Measurements from ENCODE around the gene CNOT3. TPM values are rescaled to one million over a fixed set of nuclear protein-coding genes. Genes with fewer than 3 reads are reported as not detected.

The CNOT3 gene
- total and polyA plus RNA-seq, 2 of the 13 experiments (the other 11 are each of a cell fraction or from before 2014, with no cell fraction given): 4.3 to 5.8 TPM

GRCh38 chr19:54105796-54106195 is 31.8 kb upstream of the CNOT3 start:
- H2AFZ ChIP-seq (ENCODE audit: low read length): no peak overlapping the region
- ChIA-PET POLR2A (no interaction called here), CTCF (ENCODE audit: low intra/inter-chr PET ratio, low total read pairs) (no interaction called here)
- in situ Hi-C loops (cut with HindIII; ENCODE audit: extremely low pct_ligation_motif_present, low pct_unique_long_range_greater_than_20kb) (no loop called here), intact Hi-C loops (cut with micrococcal nuclease; ENCODE audit: unreplicated experiment) (no loop called here)
- no peaks in the 10 kb centered on the region for H4K20me1 ChIP-seq (ENCODE audit: insufficient read depth, low read length)
- H3K4me2 ChIP-seq (ENCODE audit: low read depth, low read length): no peak overlapping the region
- no peak for FAIRE-seq
- no peak overlapping the region for H3K4me3 ChIP-seq (replicated peaks in 1 of 3; ENCODE audit: insufficient read depth in 1 of 3, low read depth in 2 of 3, low read length in 3 of 3)
- 95% methylated on average over 10 of the region's 10 CpGs for WGBS (ENCODE audit: low lambda C conversion rate)
- no peak for DNase-seq (ENCODE audit: low spot score)
- TF ChIP-seq NR2F6 (IDR thresholded peaks at IDR 0.05) (no peak), NR2F6 (CRISPR knock-in tag; IDR thresholded peaks at IDR 0.05) (no peak), RBM39 (IDR thresholded peaks at IDR 0.05; ENCODE audit: low read depth, low read length, poor library complexity, severe bottlenecking) (no peak), SRY (CRISPR knock-in tag; IDR thresholded peaks at IDR 0.05) (no peak), POGZ (CRISPR knock-in tag; IDR thresholded peaks at IDR 0.05) (no peak), RARG (CRISPR knock-in tag; IDR thresholded peaks at IDR 0.05; ENCODE audit: low read depth) (no peak), IRX3 (CRISPR knock-in tag; IDR thresholded peaks at IDR 0.05; ENCODE audit: borderline replicate concordance, low read depth) (no peak), ZNF768 (CRISPR knock-in tag; IDR thresholded peaks at IDR 0.05) (no peak), NFIC (IDR thresholded peaks at IDR 0.05; ENCODE audit: low read length) (no peak), ZKSCAN5 (CRISPR knock-in tag; IDR thresholded peaks at IDR 0.05) (no peak)
- TF ChIP-seq, protein P1, sequence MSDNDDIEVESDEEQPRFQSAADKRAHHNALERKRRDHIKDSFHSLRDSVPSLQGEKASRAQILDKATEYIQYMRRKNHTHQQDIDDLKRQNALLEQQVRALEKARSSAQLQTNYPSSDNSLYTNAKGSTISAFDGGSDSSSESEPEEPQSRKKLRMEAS (IDR thresholded peaks at IDR 0.05): no peak
- TF ChIP-seq, protein P2, sequence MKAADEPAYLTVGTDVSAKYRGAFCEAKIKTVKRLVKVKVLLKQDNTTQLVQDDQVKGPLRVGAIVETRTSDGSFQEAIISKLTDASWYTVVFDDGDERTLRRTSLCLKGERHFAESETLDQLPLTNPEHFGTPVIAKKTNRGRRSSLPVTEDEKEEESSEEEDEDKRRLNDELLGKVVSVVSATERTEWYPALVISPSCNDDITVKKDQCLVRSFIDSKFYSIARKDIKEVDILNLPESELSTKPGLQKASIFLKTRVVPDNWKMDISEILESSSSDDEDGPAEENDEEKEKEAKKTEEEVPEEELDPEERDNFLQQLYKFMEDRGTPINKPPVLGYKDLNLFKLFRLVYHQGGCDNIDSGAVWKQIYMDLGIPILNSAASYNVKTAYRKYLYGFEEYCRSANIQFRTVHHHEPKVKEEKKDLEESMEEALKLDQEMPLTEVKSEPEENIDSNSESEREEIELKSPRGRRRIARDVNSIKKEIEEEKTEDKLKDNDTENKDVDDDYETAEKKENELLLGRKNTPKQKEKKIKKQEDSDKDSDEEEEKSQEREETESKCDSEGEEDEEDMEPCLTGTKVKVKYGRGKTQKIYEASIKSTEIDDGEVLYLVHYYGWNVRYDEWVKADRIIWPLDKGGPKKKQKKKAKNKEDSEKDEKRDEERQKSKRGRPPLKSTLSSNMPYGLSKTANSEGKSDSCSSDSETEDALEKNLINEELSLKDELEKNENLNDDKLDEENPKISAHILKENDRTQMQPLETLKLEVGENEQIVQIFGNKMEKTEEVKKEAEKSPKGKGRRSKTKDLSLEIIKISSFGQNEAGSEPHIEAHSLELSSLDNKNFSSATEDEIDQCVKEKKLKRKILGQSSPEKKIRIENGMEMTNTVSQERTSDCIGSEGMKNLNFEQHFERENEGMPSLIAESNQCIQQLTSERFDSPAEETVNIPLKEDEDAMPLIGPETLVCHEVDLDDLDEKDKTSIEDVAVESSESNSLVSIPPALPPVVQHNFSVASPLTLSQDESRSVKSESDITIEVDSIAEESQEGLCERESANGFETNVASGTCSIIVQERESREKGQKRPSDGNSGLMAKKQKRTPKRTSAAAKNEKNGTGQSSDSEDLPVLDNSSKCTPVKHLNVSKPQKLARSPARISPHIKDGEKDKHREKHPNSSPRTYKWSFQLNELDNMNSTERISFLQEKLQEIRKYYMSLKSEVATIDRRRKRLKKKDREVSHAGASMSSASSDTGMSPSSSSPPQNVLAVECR (CRISPR knock-in tag; IDR thresholded peaks at IDR 0.05; ENCODE audit: borderline replicate concordance): no peak
- TF ChIP-seq, protein P3, sequence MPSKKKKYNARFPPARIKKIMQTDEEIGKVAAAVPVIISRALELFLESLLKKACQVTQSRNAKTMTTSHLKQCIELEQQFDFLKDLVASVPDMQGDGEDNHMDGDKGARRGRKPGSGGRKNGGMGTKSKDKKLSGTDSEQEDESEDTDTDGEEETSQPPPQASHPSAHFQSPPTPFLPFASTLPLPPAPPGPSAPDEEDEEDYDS (CRISPR knock-in tag; IDR thresholded peaks at IDR 0.05): no peak
- H3K27me3 ChIP-seq (ENCODE audit: control insufficient read depth in 1 of 2, insufficient read depth in 2 of 2, low read length in 2 of 2): no peaks in the 10 kb centered on the region; a peak in 1 of 5 replicates
- H3K4me1 ChIP-seq (ENCODE audit: insufficient read depth, low read length): peaks cover 17% of the 10 kb centered on the region
- H3K9me3 ChIP-seq (ENCODE audit: low read length): no peaks in the 10 kb centered on the region
- ATAC-seq: no peak
- H3K79me2 ChIP-seq (ENCODE audit: insufficient read depth, low read length): peaks cover 9% of the 10 kb centered on the region
- peaks cover 11 to 42% of the 10 kb centered on the region in 2 experiments; a peak in 4 of 5 replicates for H3K36me3 ChIP-seq (replicated peaks in 1 of 2; ENCODE audit: control insufficient read depth in 1 of 2, insufficient read depth in 2 of 2, low read length in 2 of 2)
- no peak overlapping the region for H3K9ac ChIP-seq (ENCODE audit: insufficient read depth, low read depth, low read length)
- no TSS peak for BruUV-seq (replicated peaks)
- no peak overlapping the region for H3K27ac ChIP-seq (ENCODE audit: extremely low read length, insufficient read depth, low read length)

All from HepG2 (cell line).